ENCODE results near the gene BAIAP2. TPM values are rescaled to one million over a fixed set of nuclear protein-coding genes. Genes with fewer than 3 reads are reported as not detected.

The BAIAP2 gene
- total RNA-seq, 2 donors from 2014 or later = 8.0 to 11.5 TPM

GRCh38 chr17:81000631-81001357, 34.2 kb upstream of the BAIAP2 start:
- TF ChIP-seq POLR2A (IDR thresholded peaks at IDR 0.05) = no peak
- intact Hi-C loops (cut with DNase I) = no loop called here
- WGBS, 2 donors = 43 to 46% methylated on average over 6 to 18 of the region's 18 CpGs
- no peak overlapping the region for H3K27ac ChIP-seq
- H3K4me3 ChIP-seq = no peak overlapping the region
- ATAC-seq (peak; percentile 44), DNase-seq (peak in 3 of 4 donors; percentile 48 to 65 (median 48))
- no peaks in the 10 kb centered on the region for H3K27me3 ChIP-seq
- H3K9me3 ChIP-seq = no peaks in the 10 kb centered on the region
- H3K4me1 ChIP-seq = peaks cover 29% of the 10 kb centered on the region
- H3K36me3 ChIP-seq (replicated peaks in 1 of 2; ENCODE audit: insufficient read depth in 1 of 2, low read depth in 2 of 2) = peaks cover 12 to 30% of the 10 kb centered on the region in 2 donors

GRCh38 chr17:81002013-81002384, 33.0 kb upstream of the BAIAP2 start:
- TF ChIP-seq POLR2A (IDR thresholded peaks at IDR 0.05) = no peak
- TF ChIP-seq CTCF (IDR thresholded peaks at IDR 0.05) = no peak
- Histone ChIP-seq H3K9me3 (no peaks in the 10 kb centered on the region), H3K36me3 (replicated peaks in 1 of 2; ENCODE audit: insufficient read depth in 1 of 2, low read depth in 2 of 2) (peaks cover 12 to 22% of the 10 kb centered on the region in 2 donors), H3K27ac (no peak overlapping the region), H3K4me1 (peaks cover 29% of the 10 kb centered on the region), H3K4me3 (no peak overlapping the region), H3K27me3 (no peaks in the 10 kb centered on the region)
- ATAC-seq (no peak), DNase-seq (no peak)
- WGBS, 2 donors = 67 to 76% methylated on average over 10 of the region's 10 CpGs
- intact Hi-C loops (cut with DNase I) = no loop called here

- no peak overlapping the region for H3K4me3 ChIP-seq
Measured at GRCh38 chr17:81002409-81003361, 32.3 kb upstream of the BAIAP2 start.

GRCh38 chr17:81003711-81004475, 31.1 kb upstream of the BAIAP2 start:
- DNase-seq = peak in 1 of 4 donors; percentile 16
- TF ChIP-seq CTCF (IDR thresholded peaks at IDR 0.05) = no peak
- TF ChIP-seq POLR2A (IDR thresholded peaks at IDR 0.05) = no peak
- H3K4me1 ChIP-seq = peaks cover 29% of the 10 kb centered on the region
- WGBS, 2 donors = 2 to 16% methylated on average over 20 to 54 of the region's 72 CpGs
- peaks cover 0 to 7% of the 10 kb centered on the region in 2 donors for H3K36me3 ChIP-seq (replicated peaks in 1 of 2; ENCODE audit: insufficient read depth in 1 of 2, low read depth in 2 of 2)
- no peak overlapping the region for H3K4me3 ChIP-seq
- no peak for ATAC-seq
- H3K27me3 ChIP-seq = no peaks in the 10 kb centered on the region
- intact Hi-C loops (cut with DNase I) = no loop called here
- no peak overlapping the region for H3K27ac ChIP-seq
- H3K9me3 ChIP-seq = no peaks in the 10 kb centered on the region

More at GRCh38 chr17:81002409-81003361, 32.3 kb upstream of the BAIAP2 start:
- no peaks in the 10 kb centered on the region for H3K27me3 ChIP-seq
- WGBS, 2 donors = 48 to 51% methylated on average over 20 to 21 of the region's 21 CpGs
- no peak for TF ChIP-seq POLR2A (IDR thresholded peaks at IDR 0.05)
- TF ChIP-seq CTCF (IDR thresholded peaks at IDR 0.05) = no peak
- peak; percentile 33 for ATAC-seq
- H3K27ac ChIP-seq = no peak overlapping the region
- peak; percentile 53 to 72 (median 64) for DNase-seq
- H3K9me3 ChIP-seq = no peaks in the 10 kb centered on the region
- H3K36me3 ChIP-seq (replicated peaks in 1 of 2; ENCODE audit: insufficient read depth in 1 of 2, low read depth in 2 of 2) = peaks cover 9 to 17% of the 10 kb centered on the region in 2 donors
- H3K4me1 ChIP-seq = peaks cover 29% of the 10 kb centered on the region
- intact Hi-C loops (cut with DNase I) = no loop called here
